GM20000 (cell line): Measurements from ENCODE around the gene FAR2.

Source experiments
- DNase-seq: peaks from one replicate; pipeline ENCODE4 v3.0.0; 2012; ENCODE audit warnings: low spot score
- TF ChIP-seq, protein P1 (sequence below): IDR thresholded peaks from 2 replicates; pipeline ENCODE4 v1.5.1; 2012; ENCODE audit warnings: mild to moderate bottlenecking, control low read depth; ENCODE audit errors: extremely low read depth, missing control alignments

FAR2 gene

DNA sequence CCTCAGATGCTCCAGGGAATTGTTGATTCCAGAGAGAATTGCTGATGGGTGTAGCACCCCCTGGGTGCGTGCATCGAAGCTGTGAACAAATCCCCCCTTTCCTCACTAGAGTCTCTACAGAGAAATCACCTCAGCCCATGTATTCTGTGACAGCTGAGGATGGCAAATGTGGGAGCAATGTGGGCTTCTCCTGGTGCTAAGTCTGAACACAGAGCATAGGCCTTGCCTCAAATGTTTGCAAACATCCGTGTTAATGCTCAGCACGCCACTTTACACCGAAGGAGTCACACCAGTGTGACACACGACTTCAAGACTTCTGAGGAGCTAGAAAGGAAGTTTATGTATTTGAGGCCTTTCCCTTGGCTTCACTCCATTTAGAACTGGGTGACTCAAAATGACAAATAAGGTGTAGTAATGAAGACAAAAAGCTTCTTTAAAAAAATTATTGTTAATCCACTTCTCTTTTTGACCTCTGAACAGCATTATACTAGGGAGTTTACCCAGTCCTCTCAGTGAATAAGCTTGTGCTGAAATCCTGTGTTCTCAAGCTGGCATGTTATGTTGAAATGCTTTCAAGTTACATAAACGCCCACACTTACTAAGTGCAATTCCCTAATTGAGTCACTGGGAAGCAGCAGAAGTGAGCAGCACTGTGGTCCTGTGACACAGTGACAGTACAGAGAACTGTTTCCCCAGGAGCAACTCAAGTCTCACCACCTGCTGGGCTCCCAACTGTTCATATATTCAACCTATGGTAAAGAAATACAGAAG, 92.9 kb downstream of the FAR2 start:
- DNase-seq = peak; percentile 47
- TF ChIP-seq, protein P1, sequence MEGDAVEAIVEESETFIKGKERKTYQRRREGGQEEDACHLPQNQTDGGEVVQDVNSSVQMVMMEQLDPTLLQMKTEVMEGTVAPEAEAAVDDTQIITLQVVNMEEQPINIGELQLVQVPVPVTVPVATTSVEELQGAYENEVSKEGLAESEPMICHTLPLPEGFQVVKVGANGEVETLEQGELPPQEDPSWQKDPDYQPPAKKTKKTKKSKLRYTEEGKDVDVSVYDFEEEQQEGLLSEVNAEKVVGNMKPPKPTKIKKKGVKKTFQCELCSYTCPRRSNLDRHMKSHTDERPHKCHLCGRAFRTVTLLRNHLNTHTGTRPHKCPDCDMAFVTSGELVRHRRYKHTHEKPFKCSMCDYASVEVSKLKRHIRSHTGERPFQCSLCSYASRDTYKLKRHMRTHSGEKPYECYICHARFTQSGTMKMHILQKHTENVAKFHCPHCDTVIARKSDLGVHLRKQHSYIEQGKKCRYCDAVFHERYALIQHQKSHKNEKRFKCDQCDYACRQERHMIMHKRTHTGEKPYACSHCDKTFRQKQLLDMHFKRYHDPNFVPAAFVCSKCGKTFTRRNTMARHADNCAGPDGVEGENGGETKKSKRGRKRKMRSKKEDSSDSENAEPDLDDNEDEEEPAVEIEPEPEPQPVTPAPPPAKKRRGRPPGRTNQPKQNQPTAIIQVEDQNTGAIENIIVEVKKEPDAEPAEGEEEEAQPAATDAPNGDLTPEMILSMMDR = no peak

DNA sequence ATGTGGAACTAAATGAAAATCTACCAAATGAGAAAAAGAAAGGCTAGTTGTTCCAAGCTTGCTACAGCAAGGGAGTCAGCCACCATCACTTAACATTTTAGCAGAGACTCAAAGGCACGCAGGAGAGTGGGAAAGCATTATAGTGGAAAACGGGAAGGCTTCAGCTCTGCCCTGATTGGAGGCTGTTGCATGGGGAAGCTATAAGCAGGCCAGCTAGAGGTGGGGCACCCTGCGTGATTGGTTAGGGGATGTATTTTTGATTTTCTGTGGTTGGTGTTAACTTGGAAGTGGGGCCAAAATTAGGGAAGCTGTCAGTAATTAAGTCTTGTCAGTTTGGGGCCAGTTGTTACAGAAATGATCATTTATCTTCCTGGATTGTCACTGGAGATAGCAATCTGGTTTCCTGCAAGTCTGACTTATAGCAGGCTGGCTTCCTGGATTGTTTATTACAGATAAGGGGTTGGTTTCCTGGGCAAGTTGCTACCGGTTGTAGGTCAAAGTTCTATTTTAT, 93.9 kb downstream of the FAR2 start:
- DNase-seq = no peak
- TF ChIP-seq, protein P1 = no peak

DNA sequence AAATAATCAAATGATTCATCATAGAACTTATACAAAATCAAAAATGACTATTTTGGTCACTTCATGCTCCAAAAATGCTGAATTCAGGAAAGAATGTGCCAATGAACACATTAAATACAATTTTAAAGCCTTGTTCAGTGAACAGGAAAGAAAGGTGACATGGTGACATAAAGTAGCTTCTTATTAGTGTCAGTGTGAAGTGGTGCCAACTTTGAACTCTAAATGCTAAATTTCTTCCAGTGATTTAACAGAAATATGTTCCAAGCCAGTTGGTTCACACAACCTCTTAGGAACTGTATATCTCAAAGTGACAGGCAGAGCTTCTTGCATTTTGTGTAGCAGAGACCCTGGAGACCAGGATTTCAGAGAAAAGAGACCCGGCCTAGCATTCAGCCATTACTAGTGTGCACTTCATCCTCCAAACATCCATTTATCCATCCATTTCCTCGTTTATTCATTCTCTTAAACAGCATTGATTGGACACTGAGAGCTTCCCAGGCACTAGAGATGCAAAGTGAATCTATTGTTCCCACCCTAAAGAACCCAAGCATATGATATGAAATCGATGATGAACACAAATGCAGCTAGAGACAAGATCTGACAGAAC, 95.2 kb downstream of the FAR2 start:
- no peak for DNase-seq
- TF ChIP-seq, protein P1 = no peak

DNA sequence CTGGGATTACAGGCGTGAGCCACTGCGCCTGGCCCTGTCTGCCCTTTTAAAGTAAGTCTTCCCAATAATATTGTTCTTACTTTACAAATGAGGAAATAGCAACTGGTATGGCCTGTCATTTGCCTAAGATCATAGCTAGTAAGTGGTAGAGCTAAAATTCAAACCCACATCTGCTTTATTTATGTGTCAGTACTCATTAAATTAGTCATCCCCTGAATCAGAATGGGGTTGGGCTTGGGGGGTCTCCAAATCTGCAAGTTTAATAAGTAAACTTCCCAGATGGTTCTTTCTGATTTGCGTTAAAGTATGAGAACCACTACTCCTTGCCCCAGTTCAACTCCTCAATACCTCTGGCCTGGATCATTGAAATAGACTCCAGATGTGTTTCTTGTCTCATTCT, 96.2 kb downstream of the FAR2 start:
- TF ChIP-seq, protein P1 = no peak
- DNase-seq = no peak

DNA sequence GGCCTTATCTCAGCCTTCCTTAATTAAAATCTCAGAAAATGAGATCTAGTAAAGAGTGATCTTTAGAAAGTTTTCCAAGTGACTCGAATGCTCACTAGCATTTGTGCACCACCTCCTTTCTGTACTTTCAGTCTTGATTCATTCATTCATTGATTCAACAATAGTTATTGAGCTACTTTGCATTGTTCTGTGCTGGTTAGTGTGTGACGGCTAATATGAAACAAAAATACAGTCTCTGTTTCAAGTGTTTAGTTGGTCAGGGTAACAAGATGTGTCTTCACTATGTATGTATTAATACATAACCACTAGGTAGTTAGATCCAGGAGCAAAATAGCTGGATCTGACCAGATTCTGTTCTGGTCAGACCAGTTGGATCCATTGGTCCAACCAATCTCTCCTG, 100.9 kb downstream of the FAR2 start:
- TF ChIP-seq, protein P1 = no peak
- DNase-seq = no peak

DNA sequence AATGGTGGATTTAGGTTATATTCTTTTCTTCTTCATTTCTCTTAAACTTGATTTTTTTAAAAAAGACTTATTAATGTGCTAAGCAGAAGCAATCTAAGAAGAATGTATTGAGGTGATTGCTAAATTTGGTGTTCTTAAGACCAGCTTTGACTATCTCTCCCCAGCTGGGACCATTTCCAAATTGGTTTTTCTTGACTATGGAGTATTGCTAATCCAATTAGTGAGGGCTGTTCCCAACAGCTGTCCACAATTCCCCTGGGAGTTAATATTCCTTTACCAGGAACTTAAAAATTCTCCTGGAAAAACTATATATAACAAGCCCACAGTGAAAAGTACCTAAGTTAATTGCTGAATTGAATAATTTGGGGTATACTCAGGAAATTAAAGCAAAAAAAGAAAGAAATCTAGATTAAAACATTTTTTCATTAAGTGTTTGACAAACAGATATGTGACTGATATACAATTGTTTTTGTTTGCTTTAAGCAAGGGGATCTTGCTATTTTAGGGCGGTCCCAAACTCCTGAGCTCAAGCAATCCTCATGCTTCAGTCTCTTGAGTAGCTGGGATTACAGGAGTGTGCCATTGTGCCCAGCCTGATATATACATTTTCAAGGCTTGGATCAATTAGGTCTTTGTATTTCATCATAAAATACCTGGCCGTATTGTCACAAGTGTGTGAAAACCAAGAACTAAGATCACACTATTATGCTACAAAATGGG, 105.0 kb downstream of the FAR2 start:
- TF ChIP-seq, protein P1 = no peak
- DNase-seq = no peak

DNA sequence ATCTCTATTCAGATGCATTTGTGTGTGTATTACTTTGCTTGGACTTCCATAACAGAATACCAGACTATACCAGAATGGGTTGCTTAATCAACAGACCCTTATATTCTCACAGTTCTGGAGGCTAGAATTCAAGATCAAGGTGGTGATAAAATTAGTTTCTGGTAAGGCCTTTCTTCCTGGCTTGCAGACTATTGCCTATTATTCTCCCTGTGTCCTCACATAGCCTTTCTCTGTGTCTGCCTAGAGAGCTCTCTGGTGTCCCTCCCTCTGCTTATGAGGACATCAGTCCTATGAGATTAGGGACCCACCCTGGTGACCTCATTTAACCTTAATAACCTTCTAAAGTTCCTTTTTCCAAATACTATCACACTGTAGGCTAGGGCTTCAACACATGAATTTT, 106.0 kb downstream of the FAR2 start:
- DNase-seq = no peak
- TF ChIP-seq, protein P1 = no peak
